NCI-H1092 treated with DMSO at 0.1 percent for 48 hours (cell line): ENCODE measurements around the gene A4GALT.
"Not testable (repeated sequence)": the region's sequence is repeated elsewhere in the genome, so short reads cannot be mapped to it uniquely, and the experiment has no call there.

Experiments used
- DNase-seq: peaks from one replicate; lab custom pipeline; 2025; lab: John Stamatoyannopoulos, UW

Gene A4GALT

DNA sequence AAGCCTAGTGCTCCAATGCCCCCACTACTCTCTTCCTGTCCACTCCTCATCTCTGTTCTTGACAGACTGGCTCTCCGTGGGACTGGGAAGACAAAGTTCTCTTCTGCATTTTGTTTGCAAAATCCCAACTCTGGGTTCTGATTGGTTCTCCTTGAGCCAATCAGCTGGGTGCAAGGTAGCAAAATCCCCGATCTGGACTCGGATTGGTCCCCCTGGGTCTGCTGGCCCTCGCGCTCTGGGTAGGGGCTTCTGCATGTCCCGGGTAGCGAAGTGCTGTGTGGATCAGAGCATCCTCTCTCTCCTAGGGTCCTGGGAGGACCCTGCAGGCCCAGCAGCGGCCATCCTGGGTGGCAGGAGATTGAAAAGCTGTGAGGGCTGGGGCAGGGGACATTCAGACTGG is 22.3 kb upstream of the A4GALT start:
- no peak for DNase-seq

DNA sequence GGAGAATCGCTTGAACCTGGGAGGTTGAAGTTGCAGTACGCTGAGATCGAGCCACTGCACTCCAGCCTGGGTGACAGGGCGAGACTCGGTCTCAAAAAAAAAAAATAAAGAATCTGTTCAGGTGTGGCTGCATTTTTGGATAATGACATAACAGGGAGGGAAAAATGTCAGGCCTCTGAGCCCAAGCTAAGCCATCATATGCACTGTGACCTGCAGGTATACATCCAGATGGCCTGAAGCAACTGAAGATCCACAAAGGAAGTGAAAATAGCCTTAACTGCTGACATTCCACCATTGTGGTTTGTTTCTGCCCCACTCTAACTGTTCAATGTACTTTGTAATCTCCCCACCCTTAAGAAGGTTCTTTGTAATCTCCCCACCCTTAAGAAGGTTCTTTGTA is 19.6 kb upstream of the A4GALT start:
- not testable (repeated sequence) for DNase-seq

DNA sequence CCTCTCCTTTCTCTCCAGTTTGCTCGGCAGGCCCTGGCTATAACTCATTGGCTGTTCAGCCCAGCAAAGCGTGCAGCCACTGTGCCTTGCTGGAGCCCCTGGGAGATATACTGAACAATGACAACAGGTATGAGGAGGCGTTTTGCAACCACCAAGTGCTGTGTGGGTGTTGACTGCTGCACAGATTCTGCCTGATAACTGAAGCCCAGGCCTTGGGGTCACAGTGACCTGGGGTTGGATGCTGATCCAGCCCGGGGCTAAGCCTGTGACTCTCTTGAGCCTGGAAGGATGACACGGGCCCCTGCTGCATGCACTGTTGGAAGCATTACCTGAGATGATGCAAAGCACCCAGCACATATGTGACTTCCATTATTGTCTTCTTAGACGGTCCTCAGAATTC is 13.7 kb upstream of the A4GALT start:
- no peak for DNase-seq

DNA sequence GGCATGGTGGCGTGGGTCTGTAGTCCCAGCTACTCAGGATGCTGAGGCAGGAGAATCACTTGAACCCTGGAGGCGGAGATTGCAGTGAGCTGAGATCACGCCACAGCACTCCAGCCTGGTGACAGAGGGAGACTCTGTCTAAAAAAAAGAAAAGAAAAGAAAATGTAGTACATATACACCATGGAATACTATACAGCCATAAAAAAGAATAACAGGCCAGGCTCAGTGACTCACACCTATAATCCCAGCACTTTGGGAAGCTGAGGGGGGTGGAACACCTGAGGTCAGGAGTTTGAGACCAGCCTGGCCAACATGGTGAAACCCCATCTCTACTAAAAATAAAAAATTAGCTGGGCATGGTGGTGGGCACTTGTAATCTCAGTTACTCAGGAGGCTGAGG is 12.7 kb upstream of the A4GALT start:
- DNase-seq, result not testable (repeated sequence)

DNA sequence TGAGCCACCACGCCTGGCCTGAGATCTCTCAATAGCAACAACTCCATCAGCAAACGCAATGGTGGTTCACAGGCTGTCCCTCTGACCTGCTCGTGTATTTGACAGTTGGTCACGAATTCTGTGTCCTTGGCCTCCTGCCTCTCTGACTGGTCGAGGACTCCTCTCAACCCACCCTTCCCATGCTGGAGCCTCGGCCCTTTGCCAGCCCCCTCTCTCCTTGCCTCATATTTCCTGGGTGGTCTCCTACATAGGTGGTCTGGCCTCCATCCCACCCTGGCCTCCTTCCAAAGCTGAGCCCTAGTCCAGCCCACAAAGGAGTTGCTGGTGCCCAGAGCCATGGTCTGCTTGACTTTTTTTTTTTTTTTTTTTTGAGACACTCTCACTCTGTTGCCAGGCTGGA is 11.4 kb upstream of the A4GALT start:
- DNase-seq, result no peak

DNA sequence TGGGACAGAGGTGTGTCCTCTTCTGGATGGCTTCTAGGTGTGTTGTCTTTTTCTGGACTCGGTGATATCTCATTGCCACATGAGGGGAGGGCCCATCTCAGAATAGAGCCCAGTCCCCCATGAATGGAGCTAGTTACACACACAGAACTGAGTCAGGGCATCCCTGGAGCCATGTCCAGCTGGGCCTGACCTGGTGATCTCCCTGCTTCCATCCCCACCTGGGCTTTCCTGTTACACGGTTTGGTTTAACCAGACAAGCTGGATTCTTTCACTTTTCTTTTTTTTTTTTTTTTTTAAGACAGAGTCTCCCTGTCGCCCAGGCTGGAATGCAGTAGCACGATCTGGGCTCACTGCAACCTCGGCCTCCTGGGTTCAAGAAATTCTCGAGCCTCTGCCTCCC is 6.1 kb upstream of the A4GALT start:
- no peak for DNase-seq

DNA sequence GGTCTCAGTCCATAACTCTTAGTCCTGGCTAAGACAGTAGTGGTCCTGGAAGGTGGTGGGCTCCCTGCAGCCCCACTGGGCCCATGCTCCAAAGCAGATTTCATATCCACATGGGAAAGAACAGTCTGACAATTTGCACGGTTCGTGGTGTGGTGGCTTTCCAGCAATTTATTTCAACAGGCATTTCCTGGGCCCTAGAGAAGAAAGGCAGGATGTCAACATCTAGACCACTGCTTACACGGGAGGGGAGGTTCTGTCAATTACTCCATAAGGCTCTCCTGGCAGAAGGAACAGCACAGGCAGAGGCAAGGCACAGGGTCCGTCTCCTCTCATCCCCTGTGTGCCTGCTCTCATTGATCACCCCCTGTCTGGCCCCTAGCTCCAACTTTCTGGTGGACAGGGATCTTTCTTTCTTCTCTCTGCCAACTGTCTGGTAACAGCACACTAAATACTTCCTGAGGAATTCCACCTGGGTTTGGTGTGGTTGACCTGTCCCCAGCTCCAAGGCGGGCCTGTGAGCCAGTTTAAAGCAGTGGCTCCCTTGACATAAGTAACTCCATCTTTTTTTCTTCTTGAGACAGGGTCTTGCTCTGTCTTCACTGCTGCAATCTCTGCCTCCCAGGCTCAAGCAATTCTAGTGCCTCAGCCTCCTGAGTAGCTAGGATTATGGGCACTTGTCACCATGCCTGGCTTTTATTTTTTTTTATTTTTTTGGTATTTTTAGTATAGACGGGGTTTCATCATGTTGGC is 5.1 kb upstream of the A4GALT start:
- DNase-seq, result no peak

DNA sequence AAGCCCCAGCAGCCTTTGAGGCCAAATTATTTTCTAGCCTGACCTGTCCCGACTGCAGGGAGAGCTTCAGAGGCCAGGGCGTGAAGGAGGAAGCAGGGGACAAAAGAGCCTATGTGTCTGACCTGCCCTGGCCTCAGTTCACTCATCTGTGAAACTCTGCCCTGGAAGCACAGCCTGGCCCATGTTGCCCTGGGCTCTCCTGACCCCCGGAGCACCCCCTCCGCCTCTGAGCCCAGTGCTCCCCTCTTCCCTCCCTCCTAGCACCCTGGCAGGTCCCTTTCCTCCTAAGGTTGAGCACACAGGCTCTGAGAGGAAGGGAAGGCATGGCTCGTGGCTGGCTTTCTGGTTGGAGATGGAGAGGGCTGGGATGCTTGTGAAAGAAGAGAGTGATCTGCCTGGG is 3.4 kb upstream of the A4GALT start:
- no peak for DNase-seq

DNA sequence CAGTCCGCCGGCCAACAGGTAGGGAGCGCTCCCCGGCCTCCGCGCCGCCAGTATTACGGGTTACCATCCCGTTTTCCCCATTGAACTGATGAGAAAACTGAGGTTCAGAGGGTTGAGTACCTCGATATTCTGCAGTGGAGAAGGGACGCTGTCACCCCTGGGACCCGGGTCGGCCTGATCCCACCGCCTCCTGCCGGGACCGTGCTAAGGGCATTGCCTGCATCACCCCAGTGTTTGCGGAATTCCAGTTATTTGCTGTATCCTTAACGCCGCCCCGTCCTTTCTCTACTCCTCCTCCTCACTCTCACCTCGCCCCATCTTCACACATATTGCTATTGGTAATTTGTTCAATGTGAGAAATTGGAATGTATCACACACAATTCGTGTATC is 370 bp upstream of the A4GALT start:
- no peak for DNase-seq

DNA sequence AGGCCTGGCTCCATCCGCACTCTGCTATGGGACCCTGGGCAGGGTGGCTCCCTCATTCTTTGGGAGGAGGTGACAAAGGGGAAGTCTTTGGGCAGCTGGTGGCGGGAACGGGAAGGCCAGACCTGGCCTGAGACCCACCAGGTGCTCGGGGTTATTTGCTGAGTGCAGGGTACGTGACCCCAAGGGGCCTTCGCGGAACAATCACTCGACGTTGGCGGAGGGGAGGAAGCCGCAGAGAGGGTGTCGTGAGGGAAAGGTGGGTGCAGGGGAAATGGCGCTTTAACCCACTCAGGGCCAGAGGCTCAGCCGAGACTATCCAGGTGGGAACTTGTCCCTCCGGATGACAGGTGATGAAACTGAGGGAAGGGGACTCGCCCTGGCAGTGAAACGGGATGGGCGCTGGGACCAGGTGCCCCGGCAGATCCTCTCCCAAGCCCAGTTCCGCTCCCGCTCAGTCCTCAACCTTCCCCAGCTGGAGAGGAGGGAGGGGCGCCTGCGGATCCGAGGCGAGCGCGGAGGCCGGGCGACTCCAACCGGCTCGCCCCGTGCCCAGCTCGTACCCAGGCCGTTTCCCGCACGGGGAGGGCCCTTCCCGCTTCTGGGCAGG is 911 bp downstream of the A4GALT start:
- no peak for DNase-seq

DNA sequence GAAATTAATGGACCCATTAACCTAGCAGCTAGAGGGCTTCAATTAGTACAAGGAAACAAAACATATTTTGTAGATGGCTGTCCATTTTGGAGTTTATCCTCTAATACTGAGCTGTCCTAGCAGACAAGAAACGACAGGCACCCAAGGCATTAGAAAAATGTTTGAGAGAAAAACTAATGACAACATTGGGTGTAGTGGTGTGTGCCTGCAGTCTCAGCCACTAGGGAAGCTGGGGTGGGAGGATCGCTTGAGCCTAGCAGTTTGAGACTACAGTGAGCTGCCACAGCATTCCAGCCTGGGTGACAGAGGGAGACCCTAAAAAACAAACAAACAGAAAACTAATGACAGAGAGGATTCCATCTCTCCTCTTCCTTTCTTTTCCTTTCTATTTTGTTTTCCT is 1.5 kb downstream of the A4GALT start:
- no peak for DNase-seq

DNA sequence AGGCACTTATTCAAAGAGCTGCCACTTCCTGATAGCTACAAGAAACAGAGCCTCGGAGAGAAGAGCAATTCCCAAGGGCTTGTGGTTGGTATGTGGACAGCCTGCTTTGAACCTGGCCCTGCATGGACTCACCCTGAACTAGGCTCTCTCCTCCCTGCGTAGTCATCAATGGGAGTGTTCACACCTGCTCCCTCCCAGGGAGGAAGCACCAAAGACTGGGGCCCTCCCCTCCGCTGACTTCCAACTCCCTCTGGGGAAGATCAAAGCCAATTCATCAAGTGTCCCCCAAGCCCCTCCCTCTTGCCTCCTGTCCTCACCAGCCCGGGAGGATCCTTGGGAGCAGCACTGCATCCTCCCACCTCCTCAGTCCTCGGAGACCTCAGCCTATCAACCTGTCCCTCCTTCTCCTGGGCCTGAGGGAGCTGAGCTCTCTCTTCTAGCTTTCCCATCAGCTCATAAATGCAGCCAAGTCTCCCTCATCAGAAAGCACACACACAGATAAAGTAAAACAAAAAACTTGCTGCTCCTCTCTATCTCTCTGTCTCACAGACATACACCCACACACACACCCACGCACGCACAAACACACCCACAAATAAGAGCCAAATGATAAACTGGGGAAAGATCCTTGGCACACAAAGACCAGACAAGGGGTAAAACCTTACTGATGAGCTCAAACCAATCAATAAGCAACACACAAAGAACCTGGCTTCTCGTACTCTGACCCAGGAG is 3.3 kb downstream of the A4GALT start:
- no peak for DNase-seq

DNA sequence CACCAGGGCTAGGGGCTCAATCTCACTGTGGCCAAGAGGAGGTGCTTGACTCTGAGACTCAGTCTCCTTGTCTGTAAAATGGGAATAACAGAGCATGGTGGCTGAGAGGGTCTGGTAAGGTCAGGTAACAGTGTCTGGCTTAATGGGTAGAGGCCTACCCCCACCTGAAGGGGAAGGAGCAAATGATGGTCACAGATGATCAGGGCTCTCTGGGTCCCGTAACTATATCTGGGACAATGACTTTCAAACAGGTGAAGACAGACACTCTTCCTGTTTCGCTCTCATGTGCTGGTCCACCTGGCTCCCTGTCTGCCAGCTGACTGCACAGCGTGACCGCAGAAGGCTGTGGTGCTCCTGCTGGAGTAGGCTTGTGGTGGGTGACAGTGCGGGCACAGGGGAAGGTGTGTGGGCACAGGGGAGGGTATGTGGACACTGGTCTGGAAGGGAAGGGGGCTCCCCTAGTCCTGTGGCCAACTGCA is 4.0 kb downstream of the A4GALT start:
- no peak for DNase-seq

DNA sequence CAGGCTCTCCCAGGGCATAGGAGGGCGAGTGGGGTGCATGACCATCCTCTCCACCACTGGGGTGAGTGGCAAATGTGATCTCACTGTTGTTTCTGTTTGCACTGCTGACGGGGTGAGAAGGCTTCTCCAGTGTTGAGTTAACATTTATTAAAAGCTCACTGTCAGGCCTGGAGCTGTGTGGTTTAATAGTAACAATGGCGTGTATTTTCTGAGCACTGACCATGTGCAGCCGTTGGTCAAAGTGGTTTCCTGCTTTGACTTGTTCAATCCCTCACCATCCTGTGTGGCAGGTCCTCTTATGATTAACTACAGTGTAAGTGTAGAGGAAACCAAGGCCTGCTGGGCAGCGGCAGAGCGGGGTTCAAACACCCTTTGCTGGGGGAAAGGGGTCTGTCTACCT is 4.4 kb downstream of the A4GALT start:
- DNase-seq, result no peak

DNA sequence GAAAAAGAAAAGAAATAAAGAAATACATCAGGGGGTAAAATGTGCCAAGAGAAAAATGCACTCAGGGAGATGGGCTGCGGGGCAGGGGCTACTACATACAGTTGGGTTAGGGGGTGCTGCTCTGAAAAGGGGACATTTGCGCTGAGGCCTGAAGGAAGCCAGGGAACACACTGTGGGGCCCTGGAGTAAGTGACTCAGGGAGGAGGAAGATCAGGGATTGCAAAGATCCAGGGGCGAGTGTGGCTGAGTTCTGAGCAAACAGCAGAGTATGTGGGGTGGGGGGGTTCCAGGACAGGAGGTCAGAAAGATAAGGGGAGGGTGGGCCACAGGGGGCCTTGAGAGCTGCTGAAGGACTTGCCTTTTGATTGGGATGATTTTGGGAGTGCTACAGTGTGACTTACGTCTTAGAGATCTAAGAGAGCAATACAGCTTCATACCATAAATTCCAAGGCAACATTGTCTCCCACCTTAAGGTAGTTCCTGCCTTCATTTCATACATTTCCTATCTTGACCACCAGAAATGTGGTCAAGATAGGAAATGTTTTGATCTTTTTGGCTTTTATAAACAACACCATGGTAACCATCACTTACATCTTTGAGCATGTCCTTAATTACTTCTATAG is 5.8 kb downstream of the A4GALT start:
- DNase-seq, result no peak

DNA sequence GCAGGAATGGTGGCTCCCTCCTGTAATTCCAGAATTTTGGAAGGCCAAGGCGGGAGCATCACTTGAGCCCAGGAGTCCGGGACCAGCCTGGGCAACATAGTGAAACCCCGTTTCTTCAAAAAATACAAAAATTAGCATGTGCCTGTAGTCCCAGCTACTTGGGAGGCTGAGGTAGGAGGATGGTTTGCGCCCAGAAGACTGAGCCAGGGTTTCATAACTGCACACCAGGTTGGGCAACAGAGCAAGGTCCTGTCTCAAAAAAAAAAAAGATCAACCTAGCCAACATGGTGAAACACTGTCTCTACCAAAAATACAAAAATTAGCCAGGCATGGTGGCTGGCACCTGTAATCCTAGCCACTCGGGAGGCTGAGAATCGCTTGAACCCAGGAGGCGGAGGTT is 6.4 kb downstream of the A4GALT start:
- no peak for DNase-seq

DNA sequence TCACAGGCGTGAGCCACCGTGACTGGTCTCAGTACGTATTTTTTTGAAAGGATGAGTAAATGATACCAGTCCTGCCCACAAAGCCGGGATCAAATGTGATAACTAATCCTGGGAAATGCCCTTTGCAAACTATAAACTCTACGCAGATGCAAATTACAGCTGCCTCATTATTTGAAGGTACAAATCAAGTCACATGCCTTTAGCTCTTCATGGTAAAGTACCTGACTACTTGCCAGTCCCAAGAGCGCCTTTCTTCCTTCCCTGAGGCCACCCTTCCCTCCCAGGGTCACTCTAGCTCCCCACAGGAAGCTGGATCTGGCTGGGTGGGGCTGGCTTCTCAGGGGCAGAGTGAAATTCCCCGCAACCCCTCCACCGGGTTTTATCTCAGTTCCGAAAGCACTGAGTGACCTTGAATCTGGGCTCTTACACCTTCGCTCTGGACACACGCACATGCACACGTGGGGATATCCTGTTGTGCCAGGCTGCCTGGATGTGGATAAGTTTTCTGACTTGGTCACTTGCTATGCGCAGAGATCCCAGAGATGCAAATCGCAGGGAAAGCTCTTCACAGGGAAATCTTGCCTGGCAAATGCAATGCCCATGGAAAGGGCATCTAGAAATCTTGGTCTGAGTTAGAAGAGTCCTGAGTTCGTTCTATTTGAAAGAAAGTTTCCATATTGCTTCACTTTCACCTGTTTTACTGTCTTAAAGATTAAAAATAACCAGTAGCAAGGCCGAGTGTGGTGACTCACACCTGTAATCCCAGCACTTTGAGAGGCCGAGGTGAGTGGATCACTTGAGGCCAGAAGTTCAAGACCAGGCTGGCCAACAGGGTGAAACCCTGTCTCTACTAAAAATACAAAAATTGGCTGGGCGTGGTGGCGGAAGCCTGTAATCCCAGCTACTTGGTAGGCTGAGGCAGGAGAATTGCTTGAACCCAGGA is 8.5 kb downstream of the A4GALT start:
- DNase-seq, result no peak

DNA sequence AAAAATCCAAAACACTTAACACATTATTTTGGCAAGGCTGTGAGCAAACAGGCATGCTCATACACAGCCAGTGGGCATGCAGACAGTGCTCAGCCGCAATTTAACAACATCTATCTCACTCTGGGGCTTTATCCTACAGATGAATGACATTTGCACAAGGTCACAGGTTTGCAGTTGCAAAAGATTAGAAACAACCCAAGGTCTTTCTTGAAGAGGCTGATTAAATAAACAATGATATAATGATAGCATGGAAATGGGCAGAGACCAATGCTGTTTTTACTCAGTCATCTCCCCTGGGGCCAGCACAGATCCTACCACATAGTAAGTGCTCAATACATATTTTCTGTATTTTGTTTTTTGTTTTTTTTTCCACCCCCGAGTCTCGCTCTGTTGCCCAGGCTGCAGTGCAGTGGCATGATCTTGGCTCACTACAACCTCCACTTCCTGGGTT is 9.4 kb downstream of the A4GALT start:
- no peak for DNase-seq

DNA sequence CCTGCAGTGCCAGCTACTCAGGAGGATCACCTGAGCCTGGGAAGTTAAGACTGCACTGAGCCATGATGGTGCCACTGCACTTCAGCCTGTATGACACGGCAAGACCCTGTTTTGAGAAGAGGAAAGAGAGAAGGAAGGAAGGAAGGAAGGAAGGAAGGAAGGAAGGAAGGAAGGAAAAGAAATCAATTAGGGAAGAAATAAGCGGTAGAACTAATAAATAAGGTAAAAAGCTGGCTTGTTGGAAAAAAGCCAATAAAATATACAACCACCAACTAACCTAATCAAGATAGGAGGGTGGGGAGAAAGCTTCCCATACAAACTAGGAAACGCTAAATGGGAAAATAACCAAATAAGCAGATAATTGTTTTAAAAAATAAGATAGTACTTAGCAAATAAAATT is 12.3 kb downstream of the A4GALT start:
- no peak for DNase-seq

DNA sequence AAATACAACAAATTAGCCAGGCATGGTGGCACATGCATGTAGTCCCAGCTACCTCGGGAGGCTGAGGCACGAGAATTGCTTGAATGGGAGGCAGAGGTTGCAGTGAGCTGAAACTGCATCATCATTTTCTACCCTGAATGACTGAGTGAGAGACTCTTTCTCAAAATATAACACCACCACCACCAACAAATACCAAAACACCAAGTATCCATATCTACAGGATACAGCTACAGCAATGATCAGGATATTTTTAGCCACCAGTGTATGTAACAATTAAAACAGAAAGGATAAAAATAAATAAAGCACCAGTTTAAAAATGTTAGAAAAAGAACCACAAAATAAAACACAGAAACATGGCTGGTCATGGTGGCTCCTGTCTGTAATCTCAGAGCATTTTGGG is 13.2 kb downstream of the A4GALT start:
- no peak for DNase-seq

DNA sequence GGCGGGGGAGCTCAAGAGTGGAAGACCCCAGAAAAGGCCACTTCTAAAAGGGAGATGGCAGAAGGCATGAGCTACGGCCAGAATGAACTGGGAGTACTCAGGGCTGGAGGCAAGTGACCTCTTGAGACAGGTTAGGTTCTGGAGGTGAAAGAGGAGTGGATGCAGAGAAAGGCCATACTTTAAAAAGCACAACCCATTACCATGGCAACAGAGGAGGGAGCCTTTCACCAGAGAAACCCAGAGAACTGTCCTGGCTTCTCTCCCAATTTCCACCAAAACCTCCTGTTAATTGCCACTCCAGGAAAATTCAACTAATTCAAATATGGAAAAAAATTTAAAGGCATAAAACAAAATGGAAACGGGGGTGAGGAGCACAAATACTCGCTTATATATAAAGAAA is 15.8 kb downstream of the A4GALT start:
- DNase-seq, result no peak

DNA sequence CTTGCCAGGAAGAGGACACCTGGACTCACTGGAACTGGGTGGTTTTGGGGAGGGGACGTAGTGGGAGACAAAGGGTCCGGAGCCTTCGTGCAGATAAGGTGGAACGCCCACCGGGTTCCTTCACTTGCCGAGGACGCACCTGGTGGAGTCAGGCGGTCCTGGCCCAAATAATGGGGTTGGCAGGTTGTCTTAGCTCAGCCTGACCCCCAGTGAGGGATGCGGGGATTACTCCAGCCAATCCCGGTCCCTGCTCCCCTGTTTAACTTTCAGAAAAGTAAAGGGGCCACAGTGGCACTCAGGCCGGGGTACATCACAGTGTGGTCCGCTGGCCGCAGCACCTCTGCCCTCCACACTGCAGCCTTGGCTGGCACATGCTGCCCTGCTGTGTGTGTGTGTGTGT is 18.0 kb downstream of the A4GALT start:
- no peak for DNase-seq
